DMS114 treated with DMSO at 0.1 percent for 48 hours (cell line): ENCODE results near the gene PAEP.
"Not testable (repeated sequence)": the region's sequence is repeated elsewhere in the genome, so short reads cannot be mapped to it uniquely, and the experiment has no call there.

ENCODE experiments used
- DNase-seq: peaks from one replicate; lab custom pipeline; 2025; ENCODE audit not compliant: unreplicated experiment; lab: John Stamatoyannopoulos, UW

The PAEP gene

GRCh38 chr9:135525241-135526088 is 36.1 kb upstream of the PAEP start:
- DNase-seq: no peak

- no peak for DNase-seq
These were observed 35.3 kb upstream of the PAEP start for GRCh38 chr9:135526089-135526729.

GRCh38 chr9:135526730-135527571 is 34.6 kb upstream of the PAEP start:
- no peak for DNase-seq

- not testable (repeated sequence) for DNase-seq
These were observed 32.6 kb upstream of the PAEP start for GRCh38 chr9:135528842-135529435.

- no peak for DNase-seq
These were observed 31.4 kb upstream of the PAEP start for GRCh38 chr9:135530146-135530545.

- no peak for DNase-seq
These were observed 30.5 kb upstream of the PAEP start for GRCh38 chr9:135531096-135531495.

- no peak for DNase-seq
These were observed 28.4 kb upstream of the PAEP start for GRCh38 chr9:135533113-135533512.

GRCh38 chr9:135533674-135534073 is 27.9 kb upstream of the PAEP start:
- no peak for DNase-seq

GRCh38 chr9:135534192-135534711 is 27.3 kb upstream of the PAEP start:
- DNase-seq: not testable (repeated sequence)

- not testable (repeated sequence) for DNase-seq
These were observed 26.7 kb upstream of the PAEP start for GRCh38 chr9:135534826-135535225.

- DNase-seq: not testable (repeated sequence)
These were observed 25.9 kb upstream of the PAEP start for GRCh38 chr9:135535631-135536030.

GRCh38 chr9:135536216-135536615 is 25.3 kb upstream of the PAEP start:
- DNase-seq: no peak

GRCh38 chr9:135543262-135543894 is 18.2 kb upstream of the PAEP start:
- DNase-seq: not testable (repeated sequence)

GRCh38 chr9:135544981-135545635 is 16.4 kb upstream of the PAEP start:
- no peak for DNase-seq

GRCh38 chr9:135545646-135546176 is 15.8 kb upstream of the PAEP start, which contains the start of gene OBP2A:
Gene OBP2A (plus strand): TSS chr9:135546126. CDS start chr9:135546181, 55 bp downstream.
- not testable (repeated sequence) for DNase-seq

GRCh38 chr9:135546792-135547617 is 14.6 kb upstream of the PAEP start:
- not testable (repeated sequence) for DNase-seq

GRCh38 chr9:135547756-135548736 is 13.5 kb upstream of the PAEP start:
- no peak for DNase-seq
